AG09319 (cell line): ENCODE results near the gene GRIA3.

Experiments
- DNase-seq: peaks from one replicate; pipeline ENCODE4 v3.0.0-alpha.2; 2010; ENCODE audit warnings: low read depth; ENCODE audit errors: extremely low read depth
- CTCF ChIP-seq: IDR thresholded peaks from 2 replicates; pipeline ENCODE4 v1.5.1; 2011; ENCODE audit warnings: low read depth, mild to moderate bottlenecking, inconsistent platforms, low read length, moderate library complexity

GRIA3 gene

GRCh38 chrX:123320622-123321021, 136.5 kb downstream of the GRIA3 start:
- TF ChIP-seq CTCF = no peak
- DNase-seq = no peak

- TF ChIP-seq CTCF = no peak
- DNase-seq = no peak
Measured at GRCh38 chrX:123322536-123322935, 138.5 kb downstream of the GRIA3 start.

GRCh38 chrX:123324625-123325024, 140.5 kb downstream of the GRIA3 start:
- DNase-seq = no peak
- TF ChIP-seq CTCF = no peak

GRCh38 chrX:123330229-123330942, 146.3 kb downstream of the GRIA3 start:
- DNase-seq = no peak
- TF ChIP-seq CTCF = no peak

GRCh38 chrX:123331349-123331748, 147.3 kb downstream of the GRIA3 start:
- no peak for TF ChIP-seq CTCF
- DNase-seq = no peak

- no peak for TF ChIP-seq CTCF
- DNase-seq = no peak
Measured at GRCh38 chrX:123331859-123332258, 147.8 kb downstream of the GRIA3 start.

- no peak for DNase-seq
- no peak for TF ChIP-seq CTCF
Measured at GRCh38 chrX:123336666-123337065, 152.6 kb downstream of the GRIA3 start.
